Stimulated activated CD8-positive, alpha-beta memory T cell treated with anti-CD3 and anti-CD28 coated beads, Interleukin-7, amount 100 ng/mL, for 48 hours (primary cell): ENCODE results near the gene ANO2.

Experiments
- DNase-seq, 2 donors: peaks; one replicate each; pipeline ENCODE4 v3.0.0-alpha.2; 2020; ENCODE audit warnings: low read depth in 1 of 2; ENCODE audit errors: extremely low read depth in 1 of 2

The ANO2 gene

DNA sequence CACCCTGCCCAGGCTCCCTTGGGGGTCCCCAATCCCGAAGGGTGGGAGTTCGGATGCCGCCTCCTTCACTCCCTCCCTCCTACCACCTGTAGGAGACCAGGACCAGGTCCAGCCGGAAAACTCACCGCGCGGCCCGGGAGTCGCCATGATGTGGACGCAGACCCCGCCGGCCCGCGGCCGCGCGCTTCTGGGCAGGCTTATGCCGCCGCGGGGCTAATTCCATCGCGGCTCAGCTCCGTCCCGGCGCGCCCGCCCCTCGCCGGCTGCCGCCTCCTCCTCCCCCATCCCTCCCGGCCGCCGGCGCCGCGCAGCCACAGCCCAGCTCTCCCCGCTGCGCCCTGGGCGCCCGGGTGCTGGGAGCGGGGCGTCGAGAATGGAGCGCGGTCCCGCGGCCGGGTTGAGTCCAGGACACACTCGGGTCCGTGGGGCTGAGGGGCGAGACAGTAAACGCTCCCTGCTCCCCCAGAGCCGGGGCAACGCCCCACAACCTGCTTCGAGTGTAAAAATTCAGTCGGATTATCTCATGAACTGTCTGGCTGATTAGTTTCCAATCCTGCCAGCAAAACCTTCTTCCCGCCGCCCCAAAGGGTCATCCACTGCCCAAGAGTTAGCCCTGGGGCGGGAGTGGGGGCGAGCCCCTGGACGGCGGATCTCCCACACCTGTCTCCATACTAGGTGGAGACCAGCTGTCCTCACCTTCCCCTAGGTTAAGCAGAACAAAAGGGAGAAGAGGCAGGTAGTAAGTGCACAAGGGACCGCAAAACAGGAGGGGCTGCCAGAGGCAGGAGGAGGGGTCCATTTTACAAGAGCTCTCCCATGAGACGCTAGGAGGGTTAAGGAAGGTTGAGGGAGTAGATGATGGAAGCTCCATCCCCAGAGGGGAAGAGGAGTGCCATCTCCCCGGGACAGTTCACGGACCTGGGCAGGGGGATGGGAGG is at the start of gene ANO2:
Gene ANO2, minus strand, starts transcription at position 189 of the 938 bp plus-strand sequence. Its CDS starts 42 bp downstream, at position 147.
- no peak for DNase-seq

DNA sequence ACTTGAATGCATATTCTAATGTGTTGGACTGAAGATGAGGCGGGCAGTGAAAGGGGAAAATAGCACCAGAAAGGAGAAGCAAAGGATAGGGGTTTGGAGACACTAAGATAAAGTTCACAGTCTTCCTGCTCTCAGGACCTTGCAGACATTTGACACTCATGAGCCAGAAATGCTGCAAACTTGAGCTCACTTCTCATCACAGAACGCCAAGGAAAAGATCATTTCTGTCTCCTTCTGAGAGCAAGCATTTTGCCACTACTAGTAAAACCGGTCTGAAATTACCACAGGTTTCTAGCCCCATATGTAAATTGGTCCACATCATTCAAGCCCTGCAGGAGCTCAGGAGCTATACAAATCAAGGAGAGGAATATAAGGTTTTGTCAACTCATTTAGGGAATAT is 44.6 kb upstream of the ANO2 start:
- DNase-seq, result no peak

DNA sequence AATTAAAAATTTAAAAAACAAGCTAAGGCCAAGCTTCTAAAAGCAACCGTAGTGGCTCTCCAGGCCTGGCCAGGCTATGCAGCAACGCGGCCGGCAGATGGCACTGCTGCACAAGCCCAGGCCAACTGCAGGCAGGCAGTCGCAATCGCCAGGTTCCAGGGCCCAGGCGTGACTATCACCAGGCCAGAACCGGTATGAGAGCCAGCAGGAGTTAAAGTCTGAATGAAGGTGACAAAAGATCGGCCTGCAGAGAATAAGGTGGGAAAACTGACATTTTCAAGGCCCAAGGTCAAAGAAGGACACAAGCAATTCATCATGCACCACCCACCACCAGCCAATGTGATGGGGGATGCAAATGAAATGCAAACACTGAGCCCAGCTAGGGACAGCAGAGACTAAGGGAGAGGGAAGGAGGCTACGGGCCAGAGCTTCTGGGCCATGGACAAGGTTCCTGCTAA is 43.6 kb upstream of the ANO2 start:
- peak; percentile 34 to 41 for DNase-seq

DNA sequence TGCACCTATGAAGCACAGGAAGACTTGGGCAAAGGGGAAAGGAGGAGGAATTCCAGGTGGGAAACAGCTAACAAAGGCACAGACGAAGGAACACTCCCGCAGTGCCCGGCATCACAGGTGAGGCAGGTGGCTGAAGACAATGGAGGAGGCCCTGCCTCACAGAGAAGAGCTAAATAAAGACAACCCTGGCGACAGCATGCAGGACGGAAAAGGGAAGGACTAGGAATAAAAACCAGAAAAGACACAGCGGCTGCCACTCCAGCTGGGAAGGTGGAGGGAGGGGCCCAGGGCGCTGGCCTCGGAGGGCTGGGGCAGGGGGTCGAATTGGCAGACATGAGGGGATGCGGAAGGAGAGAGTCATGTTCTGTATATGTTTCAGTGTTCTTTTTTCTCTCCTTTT is 43.0 kb upstream of the ANO2 start:
- no peak for DNase-seq

DNA sequence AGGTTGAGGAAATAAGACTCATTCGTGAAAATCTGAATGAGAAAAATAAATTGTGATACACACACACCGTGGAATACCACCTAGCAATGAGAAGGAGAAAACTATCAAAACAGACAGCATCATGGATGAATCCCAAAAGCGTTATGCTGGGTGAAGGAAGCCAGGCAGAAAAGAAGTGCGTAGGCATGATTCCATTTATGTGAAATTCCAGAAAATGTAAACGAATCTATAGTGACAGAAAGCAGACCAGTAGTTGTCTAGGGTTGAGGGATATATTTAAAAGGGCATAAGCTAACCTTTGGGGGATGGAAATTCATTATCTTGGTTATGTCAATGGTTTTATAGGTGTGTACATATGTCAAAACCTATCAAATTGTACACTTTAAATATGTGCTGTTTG is 42.5 kb upstream of the ANO2 start:
- no peak for DNase-seq

DNA sequence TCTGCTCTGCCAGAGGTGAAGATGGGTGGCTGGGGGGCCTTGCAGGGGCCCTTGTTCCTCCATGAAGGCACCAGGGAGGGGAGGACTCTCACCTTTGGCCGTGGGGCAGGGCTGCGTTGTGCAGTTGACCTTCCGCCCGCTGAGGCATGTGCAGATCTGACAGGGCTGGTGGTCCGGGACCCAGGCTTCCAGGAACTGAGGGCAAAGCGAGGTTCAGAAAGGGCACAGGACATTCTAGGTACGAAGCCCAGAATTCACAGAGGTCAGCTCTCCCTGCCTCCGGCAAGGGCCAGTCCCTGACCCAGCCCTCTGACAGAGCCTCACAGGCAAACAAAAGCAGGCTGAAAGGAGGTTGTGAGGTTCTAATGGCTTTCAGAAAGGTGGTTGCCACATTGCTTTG is 40.4 kb upstream of the ANO2 start:
- no peak for DNase-seq

DNA sequence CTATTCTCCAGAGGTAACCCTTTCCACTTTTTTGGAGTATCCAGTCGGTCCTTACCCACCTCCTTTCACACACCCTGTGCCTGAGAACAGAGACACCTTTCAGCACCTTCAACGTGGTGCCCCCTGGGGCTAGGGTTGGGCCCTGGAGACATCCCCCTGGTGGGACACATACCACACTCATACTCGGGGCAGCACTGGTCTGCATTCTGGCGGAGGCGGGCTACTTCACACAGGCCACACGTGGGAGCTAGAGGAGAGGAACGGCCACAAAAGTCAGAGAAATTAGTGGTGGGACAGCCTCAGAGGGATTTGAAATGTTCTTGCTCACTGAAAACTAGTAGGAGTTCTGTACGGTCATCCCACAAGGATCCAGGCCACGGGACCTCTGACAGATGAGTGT is 39.8 kb upstream of the ANO2 start:
- no peak for DNase-seq

DNA sequence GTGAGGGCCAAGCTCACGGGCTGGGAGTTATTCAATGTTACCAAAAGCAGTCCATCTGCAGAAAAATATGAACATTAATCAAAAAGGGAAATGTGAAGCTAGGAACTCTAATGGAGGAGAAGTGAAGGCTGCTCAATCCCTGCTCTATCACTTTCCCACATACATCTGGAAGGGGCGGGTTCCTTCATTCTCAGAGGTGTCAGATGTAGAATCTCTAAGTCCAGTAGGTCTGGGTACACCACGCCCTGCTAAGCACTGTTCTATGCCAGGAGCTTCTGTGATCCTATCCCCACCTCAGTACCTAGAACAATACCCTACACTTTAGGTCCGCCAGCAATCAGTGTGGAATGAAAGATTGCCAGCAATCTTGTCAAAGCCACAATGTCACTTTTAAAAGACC is 37.0 kb upstream of the ANO2 start:
- no peak for DNase-seq

DNA sequence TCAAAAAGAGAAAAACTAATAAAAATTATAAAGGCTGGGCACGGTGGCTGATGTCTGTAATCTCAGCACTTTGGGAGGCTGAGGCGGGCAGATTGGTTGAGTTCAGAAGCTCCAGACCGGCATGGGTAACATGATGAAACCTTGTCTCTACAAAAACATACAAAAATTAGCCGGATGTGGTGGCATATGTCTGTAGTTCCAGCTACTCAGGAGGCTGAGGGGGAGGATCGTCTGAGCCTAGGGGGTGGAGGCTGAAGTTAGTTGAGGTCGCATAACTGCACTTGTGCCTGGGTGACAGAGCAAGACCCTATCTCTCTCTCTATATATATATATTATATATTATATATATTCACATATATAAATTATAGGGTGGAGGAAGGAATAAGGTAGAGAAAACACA is 32.5 kb upstream of the ANO2 start:
- no peak for DNase-seq

DNA sequence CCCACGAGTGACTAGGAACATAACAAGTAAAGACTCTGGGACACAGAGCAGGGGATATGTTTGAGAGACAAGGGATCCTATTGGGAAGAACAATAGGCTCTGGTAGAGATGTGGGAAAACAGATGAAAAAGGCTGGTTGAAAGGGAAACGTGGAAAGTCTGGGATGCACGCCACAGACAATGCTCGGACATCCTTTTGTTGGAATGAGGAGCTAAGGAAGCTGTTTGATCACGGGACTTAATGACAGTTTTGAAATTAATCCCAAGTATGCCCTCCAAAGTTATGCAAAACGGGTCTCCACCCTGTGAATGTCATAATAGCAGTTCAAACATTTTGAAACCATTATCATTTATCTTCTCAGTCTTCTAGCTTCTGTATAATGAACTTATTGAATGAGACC is 31.7 kb upstream of the ANO2 start:
- DNase-seq, result no peak

DNA sequence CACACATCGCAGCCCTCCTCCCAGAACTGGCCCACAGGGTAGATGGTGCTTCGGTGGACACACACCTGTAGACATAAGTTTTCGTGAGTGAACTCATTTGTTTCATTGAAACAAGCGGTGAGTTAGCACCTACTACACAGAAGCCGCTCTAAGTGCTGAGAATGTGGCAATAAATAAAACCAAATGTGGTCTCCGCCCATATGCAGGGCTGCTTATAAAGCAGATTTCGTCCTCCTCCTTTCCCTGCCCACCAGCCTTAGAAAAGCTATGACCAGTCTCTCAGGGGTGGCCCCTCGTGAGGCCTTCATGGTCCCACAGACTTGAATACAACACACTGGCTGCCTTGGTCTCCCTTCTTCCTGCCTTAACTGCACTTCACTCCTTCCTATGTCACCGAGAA is 31.1 kb upstream of the ANO2 start:
- DNase-seq, result no peak

DNA sequence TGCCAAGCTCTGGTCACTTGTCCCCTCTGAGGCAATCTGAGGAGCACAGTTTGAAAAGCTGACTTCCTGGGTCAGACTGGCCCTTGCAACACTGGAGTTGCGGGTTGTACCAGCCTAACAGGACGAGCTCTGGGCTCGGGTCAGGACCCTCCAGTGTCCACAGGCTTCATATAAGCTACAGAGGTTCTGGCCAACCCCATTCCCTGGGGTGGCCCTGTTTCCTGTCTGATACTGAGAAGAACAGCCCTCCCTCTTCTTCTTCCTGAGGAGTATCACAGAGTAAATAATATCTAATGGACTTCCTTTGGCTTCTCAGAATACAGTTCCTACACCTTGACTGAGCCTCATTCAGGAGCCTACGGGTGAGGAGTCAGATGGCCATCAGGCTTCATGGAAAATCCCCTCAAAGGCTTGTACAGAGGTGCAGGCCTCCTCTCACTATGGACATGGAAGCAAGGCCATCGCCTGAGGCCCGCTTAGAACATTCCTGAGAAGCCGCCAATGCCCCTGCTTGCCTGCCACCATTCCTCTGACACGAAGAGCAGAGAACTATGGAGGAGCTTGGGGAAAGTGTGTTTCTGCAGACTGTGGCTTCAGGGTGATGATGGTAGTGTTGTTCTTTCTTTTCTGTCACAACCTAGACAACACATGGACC is 28.5 kb upstream of the ANO2 start:
- no peak for DNase-seq

DNA sequence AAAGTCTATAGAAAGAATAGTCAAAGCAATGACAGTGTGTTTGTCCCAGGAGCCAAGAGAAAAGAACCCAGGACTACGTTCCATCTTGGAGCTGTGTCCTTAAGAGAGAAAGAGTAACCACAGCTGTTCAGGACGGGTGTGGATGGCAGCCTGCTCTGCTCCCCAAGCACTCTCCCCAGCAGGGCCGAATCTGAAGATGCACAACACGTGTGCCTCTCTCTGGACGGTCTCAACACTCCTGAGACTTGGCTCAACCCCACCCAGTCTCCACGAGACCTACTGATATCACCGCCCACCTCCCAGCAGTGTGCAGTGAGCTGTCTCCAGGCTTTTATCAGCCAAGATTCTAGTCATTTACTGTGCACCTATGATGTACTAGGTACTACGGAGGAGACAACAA is 27.3 kb upstream of the ANO2 start:
- no peak for DNase-seq

DNA sequence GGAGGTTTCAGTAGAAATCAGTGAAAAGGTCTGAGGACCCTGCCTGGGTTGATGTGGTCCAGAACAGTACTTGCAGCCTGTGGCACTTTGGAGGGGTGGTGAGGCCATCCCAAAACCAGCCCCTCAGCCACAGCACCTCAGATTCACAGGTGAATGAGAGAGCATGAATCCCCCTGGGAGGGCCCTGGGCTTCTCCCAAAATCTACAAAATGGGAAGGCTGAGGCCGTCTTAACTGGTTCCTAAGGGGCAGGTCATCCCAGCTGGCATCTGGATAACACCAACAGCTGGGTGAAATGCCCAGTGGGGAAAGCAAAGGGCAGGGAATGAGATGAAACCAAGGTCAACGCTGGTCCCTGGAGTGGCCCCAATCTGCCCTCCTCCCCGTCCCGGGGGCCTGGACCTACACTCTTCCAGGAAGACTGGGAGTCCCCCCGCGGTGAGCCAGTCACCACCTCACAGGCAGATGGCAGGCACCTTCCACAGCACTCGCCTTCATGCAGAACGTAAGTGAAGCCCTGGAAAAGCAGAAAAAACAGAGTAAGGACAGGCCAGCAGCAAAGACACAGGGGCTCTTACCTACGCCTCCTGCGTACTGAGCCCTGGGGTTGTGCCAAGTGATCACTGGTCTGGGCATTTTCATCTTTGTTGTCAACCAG is 26.3 kb upstream of the ANO2 start:
- no peak for DNase-seq

DNA sequence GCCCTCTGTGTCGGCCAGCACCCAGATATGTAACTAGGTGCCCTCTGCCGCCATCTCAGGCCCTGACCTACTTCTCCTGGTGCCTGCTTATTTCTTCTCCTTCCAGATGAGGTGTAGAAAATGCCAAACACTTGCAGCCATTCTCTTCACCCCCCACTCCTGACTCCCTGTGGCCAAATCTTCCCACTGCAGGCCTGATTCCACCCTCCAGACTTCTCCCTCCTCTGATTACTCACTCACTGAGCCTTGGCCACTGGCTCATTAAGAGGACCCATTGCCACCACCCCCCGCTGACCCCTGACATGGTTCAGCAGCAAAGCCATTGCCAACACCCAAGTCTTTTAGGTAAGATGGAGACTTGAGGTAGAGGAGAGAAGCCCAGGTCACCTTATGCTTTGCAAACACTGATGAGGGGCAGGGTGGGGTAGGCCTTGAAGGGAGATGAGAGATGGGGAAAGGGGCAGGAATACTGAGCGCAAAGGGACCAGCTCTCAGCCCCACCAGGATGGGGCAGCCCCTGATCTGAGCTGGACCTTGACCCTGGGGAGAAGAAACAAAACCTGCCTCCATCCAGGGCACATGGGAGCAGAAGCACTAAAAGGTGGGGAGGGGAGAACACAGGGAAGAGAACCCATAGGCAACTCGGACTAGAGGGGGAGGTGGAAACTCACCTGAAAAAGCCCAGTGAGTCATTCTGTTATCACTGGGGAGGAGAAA is 25.1 kb upstream of the ANO2 start:
- DNase-seq, result no peak

DNA sequence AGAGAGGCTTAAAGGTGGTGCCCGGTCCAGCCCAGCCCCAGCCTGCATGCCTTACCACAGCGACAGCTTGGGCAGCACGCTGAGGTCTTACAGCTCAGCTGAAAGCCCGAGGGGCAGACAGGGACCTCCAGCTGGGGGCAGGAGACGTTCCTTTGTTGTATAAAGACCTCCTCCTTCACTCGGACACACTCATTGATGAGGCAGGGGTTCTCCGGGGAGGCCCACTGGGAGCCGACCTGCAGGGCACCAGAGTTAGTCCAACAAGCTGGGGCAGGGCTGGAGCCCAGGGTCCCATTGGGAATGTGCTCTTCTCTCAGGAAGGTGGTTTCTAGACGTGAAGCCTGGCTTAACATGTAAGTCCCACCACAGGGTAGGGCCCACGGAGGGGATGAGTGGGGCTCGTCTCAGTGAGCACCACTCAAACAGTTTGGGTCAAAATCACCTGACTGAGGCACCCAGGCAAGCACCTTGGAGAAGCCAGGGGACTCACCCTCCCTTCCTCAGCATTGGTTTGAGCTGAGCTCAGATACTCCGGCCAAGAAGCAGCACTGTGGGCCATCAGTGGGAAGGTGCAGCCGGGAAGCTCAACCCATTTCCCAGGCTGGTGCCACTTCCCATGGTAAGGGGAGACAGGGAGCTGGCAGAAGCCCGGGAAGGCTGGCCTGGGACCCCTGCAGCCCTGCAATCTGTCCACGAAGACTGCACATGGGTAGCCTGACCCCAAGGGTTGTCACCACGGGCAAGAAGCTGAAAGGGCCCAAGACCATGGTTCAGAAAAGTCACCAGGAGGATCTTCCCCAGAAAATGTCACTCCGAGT is 24.3 kb upstream of the ANO2 start:
- DNase-seq, result no peak

DNA sequence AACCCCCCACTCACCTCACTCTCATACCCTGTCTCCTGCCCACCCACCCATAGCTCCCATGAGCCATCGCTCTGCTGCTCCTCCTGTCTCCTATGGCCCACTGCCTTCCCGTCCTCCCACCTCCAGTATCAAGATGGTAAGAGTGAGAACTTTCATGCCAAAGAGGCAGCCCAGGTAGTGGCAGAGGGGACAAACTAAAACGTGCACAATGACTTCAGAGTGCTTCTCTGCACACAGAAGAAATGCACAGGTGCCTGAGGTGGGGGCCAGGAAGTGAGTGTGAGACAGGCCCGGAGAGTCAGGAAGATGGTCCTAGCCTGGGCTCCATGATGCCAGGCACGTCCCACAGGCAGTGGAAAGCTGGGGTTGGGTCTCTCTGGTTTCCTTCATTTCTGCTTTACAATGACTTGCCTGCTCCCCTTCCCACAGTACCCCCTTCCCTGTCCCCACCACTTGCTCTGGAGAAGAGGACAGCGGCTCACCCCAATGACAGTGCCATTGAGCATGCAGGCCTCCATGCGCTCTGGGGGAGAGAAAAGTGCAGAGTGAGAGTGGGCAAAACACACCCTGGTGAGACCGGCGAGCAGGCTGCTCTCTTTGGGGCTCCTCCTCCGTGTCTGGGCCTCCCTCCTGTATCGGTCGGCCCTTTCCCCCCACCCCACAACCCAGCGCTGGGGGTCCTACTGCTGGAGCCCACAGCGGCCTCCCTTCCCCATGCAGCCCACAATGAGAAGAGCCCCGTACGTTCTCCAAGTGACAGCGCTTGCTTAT is 22.8 kb upstream of the ANO2 start:
- DNase-seq, result no peak

DNA sequence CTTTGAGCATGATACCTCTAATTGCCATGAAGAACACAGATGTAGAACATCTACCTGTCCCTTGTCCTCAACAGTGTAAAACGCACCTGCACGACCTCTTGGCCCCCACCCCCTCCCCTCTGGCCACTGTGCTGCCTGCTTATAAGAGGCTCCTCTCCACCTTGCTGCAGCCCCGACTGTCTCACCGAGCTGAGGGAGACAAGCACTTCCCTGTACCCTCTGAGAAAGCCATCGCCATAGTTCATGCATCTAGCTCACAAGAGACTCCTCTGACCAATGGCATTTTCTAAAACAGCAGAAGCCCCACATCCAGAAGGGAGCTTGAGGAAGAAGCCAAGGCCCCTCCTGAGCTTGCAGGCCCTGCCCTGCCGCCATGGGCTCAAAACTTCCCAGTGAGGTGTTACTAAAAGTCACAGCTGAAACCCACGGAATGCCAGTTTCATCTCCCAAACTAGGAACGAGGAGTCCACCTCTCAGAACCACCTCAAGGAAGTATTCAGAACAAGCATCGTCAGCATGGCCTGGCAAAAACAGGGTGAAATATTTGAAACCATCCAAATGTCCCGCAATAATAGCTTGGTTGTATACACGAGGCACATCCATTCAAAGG is 21.5 kb upstream of the ANO2 start:
- DNase-seq, result no peak

DNA sequence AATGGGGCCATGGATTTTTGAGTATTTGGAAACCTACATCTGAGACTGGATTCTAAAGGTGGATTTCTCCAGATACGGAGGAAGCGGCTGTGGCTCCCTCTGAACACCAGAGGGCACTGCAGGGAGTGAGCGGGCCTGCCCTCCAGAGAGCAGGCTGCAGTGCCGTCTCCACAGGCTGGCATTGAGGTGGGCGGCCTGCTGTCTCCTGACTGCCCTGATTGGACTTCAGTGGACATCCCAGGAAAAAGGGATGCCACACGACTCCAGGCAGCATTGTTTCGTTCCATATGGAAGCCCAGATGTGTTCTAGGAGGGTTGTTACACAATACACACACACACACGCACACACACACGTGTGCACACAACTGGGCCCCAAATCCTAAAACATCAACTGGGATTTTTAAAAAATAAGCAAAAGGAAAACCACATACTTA is 20.9 kb upstream of the ANO2 start:
- DNase-seq, result peak in 1 of 2 donors; percentile 15
